Measurements from ENCODE around the gene LRRC59. TPM values are rescaled to one million over a fixed set of nuclear protein-coding genes. Genes with fewer than 3 reads are reported as not detected.

LRRC59 gene
- total and polyA plus RNA-seq, 2 of the 4 experiments (the other 2 are of a cell fraction), result 139 to 233 TPM

DNA sequence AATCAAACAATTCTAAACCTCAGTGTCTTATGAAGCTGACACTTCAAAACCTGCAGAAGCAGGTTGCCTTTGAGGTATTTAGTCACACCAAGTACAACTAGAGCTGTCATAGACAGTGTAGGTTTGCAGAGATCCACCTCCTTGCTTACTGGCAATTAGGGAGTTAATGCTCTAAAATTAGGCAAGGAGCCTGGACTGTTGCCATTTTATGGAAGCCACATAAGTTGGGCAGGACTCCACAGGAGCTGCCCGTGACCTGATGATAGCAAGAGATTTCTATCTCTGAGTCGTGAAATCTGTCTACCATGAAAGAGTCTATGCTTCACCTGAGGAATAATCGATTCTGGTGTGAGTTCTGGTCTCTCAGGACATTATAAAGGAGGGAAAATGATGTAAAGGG lies 15.4 kb downstream of the LRRC59 start:
- no peak overlapping the region for H3K56ac ChIP-seq (ENCODE audit: extremely low read depth, insufficient read depth, low read length)
- H2BK120ac ChIP-seq (ENCODE audit: low read depth, low read length), result no peak overlapping the region
- no peak for DNase-seq
- H3K9me1 ChIP-seq (ENCODE audit: insufficient read depth, low read length), result no peaks in the 10 kb centered on the region
- H4K91ac ChIP-seq (ENCODE audit: insufficient read depth, low read depth, low read length), result no peak overlapping the region
- no peak overlapping the region for H3K27ac ChIP-seq (ENCODE audit: insufficient read depth, low read length)
- peaks cover 60% of the 10 kb centered on the region for H3K36me3 ChIP-seq (ENCODE audit: control insufficient read depth, insufficient read depth, low read length)
- dilution Hi-C loops (cut with HindIII; ENCODE audit: low sequenced_read_pairs, unreplicated experiment), result no loop called here
- CTCF ChIA-PET, result no interaction called here
- ATAC-seq (ENCODE audit: low read depth), result no peak
- intact Hi-C loops (cut with micrococcal nuclease), result no loop called here
- H3K23ac ChIP-seq (ENCODE audit: low read depth, low read length), result no peak overlapping the region
- POLR2A ChIA-PET (ENCODE audit: unreplicated experiment), result interaction anchor here (1.2 kb wide), 1 partner anchor 14 kb away, joined by 3 read pairs; no protein-coding TSS in a partner anchor
- H2AK9ac ChIP-seq (replicated peaks; ENCODE audit: low read depth, low read length, poor library complexity), result no peak overlapping the region
- TF ChIP-seq POLR2A (IDR thresholded peaks at IDR 0.05; ENCODE audit: low read depth, low read length), result no peak
- H2BK15ac ChIP-seq (ENCODE audit: low read depth, low read length), result no peak overlapping the region
- WGBS, 2 experiments (ENCODE audit: extremely low coverage in 2 of 2, insufficient read length in 1 of 2), result no CpG with 5 or more reads among the region's 3 CpGs
- in situ Hi-C loops (cut with MboI; ENCODE audit: low sequenced_read_pairs), result no loop called here
- H2AFZ ChIP-seq (replicated peaks; ENCODE audit: low read length, poor library complexity), result no peak overlapping the region
- peaks cover 19 to 41% of the 10 kb centered on the region in 2 experiments; a peak in 3 of 4 replicates for H3K79me1 ChIP-seq (ENCODE audit: low read depth in 1 of 2, low read length in 2 of 2)
- H3K18ac ChIP-seq (ENCODE audit: low read depth, low read length), result no peak overlapping the region
- peaks cover 34% of the 10 kb centered on the region for H4K20me1 ChIP-seq (ENCODE audit: insufficient read depth, low read length)
- H3K4ac ChIP-seq (ENCODE audit: low read depth, low read length), result no peak overlapping the region
- no peaks in the 10 kb centered on the region for H3K9me3 ChIP-seq (ENCODE audit: control insufficient read depth, insufficient read depth, low read length)
- H2AK5ac ChIP-seq (ENCODE audit: low read depth, low read length), result no peak overlapping the region
- H3K27me3 ChIP-seq (ENCODE audit: control insufficient read depth, insufficient read depth, low read length), result no peaks in the 10 kb centered on the region
- no peak overlapping the region for H4K8ac ChIP-seq (ENCODE audit: low read depth in 2 of 2, low read length in 2 of 2)
- H2BK20ac ChIP-seq (ENCODE audit: low read depth, low read length), result no peak overlapping the region
- no peaks in the 10 kb centered on the region for H3K4me1 ChIP-seq (ENCODE audit: control insufficient read depth, insufficient read depth, low read length)
- no peak overlapping the region for H3K9ac ChIP-seq (ENCODE audit: low read depth, low read length)
- H3K4me3 ChIP-seq (ENCODE audit: insufficient read depth, low read depth, low read length), result no peak overlapping the region
- H3K4me2 ChIP-seq (ENCODE audit: low read depth, low read length), result no peak overlapping the region
- no peak overlapping the region for H2BK5ac ChIP-seq (ENCODE audit: low read depth, low read length, poor library complexity, severe bottlenecking)
- no peak overlapping the region for H4K5ac ChIP-seq (ENCODE audit: low read depth, low read length)
- no peak overlapping the region for H3K14ac ChIP-seq (replicated peaks; ENCODE audit: low read depth, low read length)
- TSS peak; percentile 89 for BruUV-seq (replicated peaks)
